Stimulated activated CD8-positive, alpha-beta memory T cell treated with anti-CD3 and anti-CD28 coated beads, Interleukin-15, amount 100 ng/mL, for 24 hours (primary cell): ENCODE results near the gene FYTTD1.

Source experiments
- DNase-seq: peaks from one replicate; pipeline ENCODE4 v3.0.0-alpha.2; 2020; ENCODE audit warnings: low read depth

The FYTTD1 gene

GRCh38 chr3:197836244-197836643, 86.6 kb downstream of the FYTTD1 start:
- no peak for DNase-seq
